Neural crest cell (in vitro differentiated cells): ENCODE results near the gene PDYN. TPM values are rescaled to one million over a fixed set of nuclear protein-coding genes. Genes with fewer than 3 reads are reported as not detected.

Experiments
- total RNA-seq: library from RNA; stranded (reverse); gene quantifications from 2 replicates; pipeline ENCODE4 v1.2.1, GENCODE V29; 2021

PDYN gene
- total RNA-seq, 1 donor from 2014 or later: 0.63 TPM

Other genes with a start within 250 kb of the PDYN start
- gene SIRPA, start 98.7 kb downstream of the PDYN start, total RNA-seq: 10.2 and 10.7 TPM in 2 replicates
- 35.7 and 36.0 TPM in 2 replicates for gene STK35, start 107.8 kb upstream of the PDYN start, total RNA-seq